Activated CD4-positive, alpha-beta memory T cell treated with anti-CD3 and anti-CD28 coated beads for 36 hours (primary cell): ENCODE measurements around the gene PMVK. TPM values are rescaled to one million over a fixed set of nuclear protein-coding genes. Genes with fewer than 3 reads are reported as not detected.
"Not testable (repeated sequence)": the region's sequence is repeated elsewhere in the genome, so short reads cannot be mapped to it uniquely, and the experiment has no call there.

Source experiments
- CTCF ChIA-PET: fragments of 350-600 bp; sonication (Branson Sonifier 250); formaldehyde crosslinking; loops from one replicate; lab custom pipeline; 2021; ENCODE audit warnings: antibody characterized with exemption, inconsistent platforms; lab: Charles Lee
- POLR2A ChIA-PET: fragments of 350-600 bp; sonication (Branson Sonifier 250); formaldehyde crosslinking; loops from one replicate; lab custom pipeline; 2021; ENCODE audit warnings: antibody characterized with exemption; lab: Charles Lee
- DNase-seq: peaks from one replicate; pipeline ENCODE4 v3.0.0-alpha.2; 2020
- H3K27ac Mint-ChIP-seq: one replicate; pipeline ENCODE4 v1.8.0; 2021; ENCODE audit warnings: mixed read lengths
- H3K27me3 Mint-ChIP-seq: one replicate; pipeline ENCODE4 v1.8.0; 2021; ENCODE audit warnings: mixed read lengths
- H3K36me3 Mint-ChIP-seq: one replicate; pipeline ENCODE4 v1.8.0; 2021; ENCODE audit warnings: mixed read lengths
- H3K4me1 Mint-ChIP-seq: one replicate; pipeline ENCODE4 v1.8.0; 2021; ENCODE audit warnings: low read depth, mixed read lengths
- H3K4me3 Mint-ChIP-seq: one replicate; pipeline ENCODE4 v1.8.0; 2021; ENCODE audit warnings: mild to moderate bottlenecking, mixed read lengths
- H3K9me3 Mint-ChIP-seq: one replicate; pipeline ENCODE4 v1.8.0; 2021; ENCODE audit warnings: mixed read lengths
- intact Hi-C: fragments of 100-400 bp; cut with micrococcal nuclease; formaldehyde crosslinking; loops from one replicate; pipeline ENCODE4 v1.15.1; 2023
- total RNA-seq, 2 experiments: library from RNA; stranded (reverse); gene quantifications; one replicate each; pipeline ENCODE4 v1.2.3, GENCODE V29; 2021

The PMVK gene
- 10 to 100 TPM; 51.2 to 54.0 TPM for total RNA-seq

DNA sequence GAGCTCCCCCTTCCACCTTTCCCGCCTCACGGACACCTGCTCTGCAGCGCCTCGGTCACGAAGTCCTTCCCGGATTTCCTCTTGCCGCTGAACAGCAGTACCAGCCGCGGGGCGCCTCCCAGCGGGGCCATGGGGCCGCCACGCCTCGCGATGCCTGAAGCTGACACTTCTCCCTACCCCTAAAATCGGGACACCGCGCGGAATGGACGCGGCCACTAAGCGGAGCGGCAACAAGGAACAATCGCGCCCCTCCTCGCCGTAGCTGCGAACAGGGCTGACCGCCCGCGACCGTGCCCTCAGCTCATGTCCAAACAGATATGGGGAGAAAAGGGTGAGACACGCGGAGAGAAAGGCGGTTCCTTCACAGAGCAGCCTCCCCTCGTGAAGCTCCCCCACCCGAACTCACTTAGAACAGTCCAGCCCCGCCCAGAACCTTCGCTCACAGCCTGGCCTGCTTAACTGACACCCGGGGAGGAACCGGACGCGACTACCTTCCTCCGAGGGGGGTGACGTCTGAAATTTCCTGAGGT lies at the start of gene PMVK:
Gene PMVK, minus strand, starts transcription at position 165 of the 530 bp plus-strand sequence. Its CDS starts 34 bp downstream, at position 131.
- Mint-ChIP-seq H3K9me3 (no peaks in the 10 kb centered on the region), H3K4me1 (peaks cover 55% of the 10 kb centered on the region), H3K36me3 (peaks cover 5% of the 10 kb centered on the region), H3K27ac (peak within 1 kb of the TSS; percentile 96), H3K4me3 (peak within 1 kb of the TSS; percentile 90), H3K27me3 (no peaks in the 10 kb centered on the region)
- peak; percentile 96 for DNase-seq
- POLR2A ChIA-PET: interaction anchor here (0.5 to 3.1 kb wide), 20 partner anchors 10 to 595 kb away, joined by 3 to 20 read pairs (median 4); partner anchors contain the start of genes ADAM15, CKS1B, EFNA4 and FLAD1
- intact Hi-C loops: loop anchor here (1.0 to 5.0 kb wide), 8 partner anchors 19 to 377 kb away; partner anchors contain the start of genes ADAR, CKS1B, EFNA4 and ZBTB7B
- CTCF ChIA-PET: interaction anchor here (0.7 to 3.5 kb wide), 29 partner anchors 9 to 376 kb away, joined by 3 to 17 read pairs (median 4); partner anchors contain the start of genes ADAM15, EFNA4, FLAD1 and PBXIP1

DNA sequence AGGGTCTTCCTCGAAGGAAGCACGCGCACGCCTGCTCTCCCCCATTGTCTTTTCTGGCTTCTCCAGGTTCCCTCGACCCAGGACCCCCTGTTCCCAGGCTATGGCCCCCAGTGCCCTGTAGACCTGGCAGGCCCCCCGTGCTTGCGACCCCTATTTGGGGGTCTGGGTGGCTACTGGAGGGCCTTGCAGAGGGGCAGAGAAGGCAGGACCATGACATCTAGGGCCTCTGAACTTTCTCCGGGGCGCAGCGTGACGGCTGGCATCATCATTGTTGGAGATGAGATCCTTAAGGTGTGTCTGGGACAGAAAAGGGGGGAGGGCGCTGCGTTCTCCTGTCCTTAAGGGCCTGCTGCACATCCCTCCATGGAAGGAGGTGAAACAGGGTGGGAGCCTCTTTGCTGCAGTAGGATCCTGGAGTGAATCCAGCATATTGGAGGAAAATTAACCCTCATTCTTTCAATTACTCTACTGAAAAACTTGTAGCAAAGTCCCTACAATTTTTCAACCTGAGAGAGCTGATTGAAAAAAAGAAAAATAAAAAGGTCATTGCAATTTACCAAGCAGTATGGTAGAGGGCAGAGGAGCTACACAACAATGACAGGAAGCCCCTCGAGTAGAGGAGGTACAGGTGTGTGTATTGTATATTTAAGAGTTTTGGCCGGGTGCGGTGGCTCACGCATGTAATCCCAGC lies 47.4 kb upstream of the PMVK start:
- POLR2A ChIA-PET: interaction anchor here (0.7 to 2.7 kb wide), 15 partner anchors 10 to 281 kb away, joined by 3 to 27 read pairs (median 6); partner anchors contain the start of genes CKS1B, LENEP, PMVK and PYGO2
- CTCF ChIA-PET: interaction anchor here (0.9 to 4.4 kb wide), 18 partner anchors 9 to 108 kb away, joined by 3 to 82 read pairs (median 6); partner anchors contain the start of genes ADAM15, CKS1B, LENEP and PBXIP1
- intact Hi-C loops: loop anchor here (1.0 to 5.0 kb wide), 5 partner anchors 10 to 100 kb away; partner anchors contain the start of genes CKS1B and EFNA4
- Mint-ChIP-seq H3K4me3 (no peak overlapping the region), H3K27me3 (no peaks in the 10 kb centered on the region), H3K9me3 (no peaks in the 10 kb centered on the region), H3K4me1 (peaks cover 22% of the 10 kb centered on the region), H3K36me3 (peaks cover 22% of the 10 kb centered on the region), H3K27ac (no peak overlapping the region)
- peak; percentile 36 for DNase-seq

DNA sequence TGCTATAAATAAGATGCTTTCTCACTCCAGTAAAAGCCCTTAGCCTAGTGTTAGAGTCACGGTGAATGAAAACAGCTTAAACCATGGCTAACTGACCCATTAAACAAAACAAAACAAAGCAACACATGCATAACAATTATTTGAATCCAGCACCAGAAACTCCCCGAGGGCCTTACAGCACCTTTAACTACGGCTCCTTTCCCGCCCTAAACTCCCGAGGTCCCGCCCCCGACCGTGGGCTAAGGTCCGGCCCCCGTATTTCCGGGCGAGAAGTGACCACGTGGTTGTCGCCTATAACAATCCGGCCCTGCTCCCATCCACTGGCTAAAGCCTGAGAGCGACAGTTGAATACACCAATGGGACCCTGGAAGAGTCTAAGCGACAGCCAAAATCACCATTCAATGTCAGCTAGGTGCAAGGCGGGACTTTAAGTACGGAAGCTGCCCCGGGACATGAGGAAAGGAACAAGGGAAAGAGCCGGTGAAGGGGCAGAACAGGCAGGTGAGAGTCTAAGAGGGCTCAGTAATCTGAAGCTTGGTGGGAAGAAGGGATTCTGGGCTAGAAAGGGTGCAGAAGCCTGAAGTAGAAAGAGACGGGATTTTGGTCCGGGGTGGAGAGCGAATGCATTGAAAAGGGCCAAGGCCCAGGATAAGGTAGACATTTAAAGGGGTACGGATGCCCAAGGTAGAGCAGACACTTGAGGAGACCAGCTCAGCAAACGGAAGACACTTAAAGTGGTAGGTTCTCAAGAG lies 46.6 kb upstream of the PMVK start, which contains the start of gene FLAD1:
Gene FLAD1, plus strand, starts transcription at position 448 of the 752 bp plus-strand sequence. CDS start 351 bp downstream, outside the sequence.
- H3K27ac Mint-ChIP-seq: no peak within 1 kb of the TSS
- peaks cover 17% of the 10 kb centered on the region for H3K36me3 Mint-ChIP-seq
- H3K9me3 Mint-ChIP-seq: no peaks in the 10 kb centered on the region

DNA sequence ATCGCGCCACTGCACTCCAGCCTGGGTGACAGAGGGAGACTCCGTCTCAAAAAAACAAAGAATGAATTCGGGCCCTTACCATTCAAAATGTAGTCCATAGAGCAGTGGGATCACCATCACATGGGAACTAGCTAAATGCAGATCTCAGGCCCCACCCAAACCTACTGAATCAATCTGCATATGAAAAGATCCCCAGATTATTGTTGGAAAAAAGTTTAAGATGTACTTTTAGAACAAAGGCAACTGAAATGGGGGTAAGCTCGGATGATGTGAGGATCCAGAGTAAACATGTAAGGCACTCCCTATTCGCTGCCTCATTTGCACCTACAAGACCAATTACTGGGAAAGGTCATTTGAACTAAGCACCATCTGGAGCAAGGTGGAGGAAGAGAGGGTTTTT lies 45.8 kb upstream of the PMVK start:
- Mint-ChIP-seq H3K4me1 (peaks cover 13% of the 10 kb centered on the region), H3K36me3 (peaks cover 24% of the 10 kb centered on the region), H3K27ac (no peak overlapping the region), H3K4me3 (no peak overlapping the region), H3K27me3 (no peaks in the 10 kb centered on the region), H3K9me3 (no peaks in the 10 kb centered on the region)
- ChIA-PET POLR2A (interaction anchor here (1.0 to 2.7 kb wide), 8 partner anchors 8 to 42 kb away, joined by 3 to 27 read pairs (median 6); partner anchors contain the start of genes CKS1B and LENEP), CTCF (interaction anchor here (1.0 to 4.4 kb wide), 8 partner anchors 8 to 103 kb away, joined by 3 to 82 read pairs (median 8); partner anchors contain the start of gene CKS1B)
- intact Hi-C loops: loop anchor here (5.0 kb wide), 1 partner anchor 80 kb away; the partner anchor contains the start of gene EFNA4
- no peak for DNase-seq

More for the DNA sequence above, 46.6 kb upstream of the PMVK start, which contains the start of gene FLAD1:
- intact Hi-C loops: loop anchor here (1.0 to 5.0 kb wide), 5 partner anchors 9 to 101 kb away; partner anchors contain the start of genes CKS1B and EFNA4
- POLR2A ChIA-PET: interaction anchor here (0.9 to 2.7 kb wide), 13 partner anchors 9 to 47 kb away, joined by 3 to 27 read pairs (median 6); partner anchors contain the start of genes CKS1B, LENEP, PMVK and PYGO2
- H3K4me3 Mint-ChIP-seq: no peak within 1 kb of the TSS
- CTCF ChIA-PET: interaction anchor here (0.9 to 4.4 kb wide), 17 partner anchors 9 to 102 kb away, joined by 3 to 82 read pairs (median 6); partner anchors contain the start of genes ADAM15, CKS1B, LENEP and PBXIP1
- no peaks in the 10 kb centered on the region for H3K27me3 Mint-ChIP-seq
- DNase-seq: peak; percentile 98
- peaks cover 14% of the 10 kb centered on the region for H3K4me1 Mint-ChIP-seq

DNA sequence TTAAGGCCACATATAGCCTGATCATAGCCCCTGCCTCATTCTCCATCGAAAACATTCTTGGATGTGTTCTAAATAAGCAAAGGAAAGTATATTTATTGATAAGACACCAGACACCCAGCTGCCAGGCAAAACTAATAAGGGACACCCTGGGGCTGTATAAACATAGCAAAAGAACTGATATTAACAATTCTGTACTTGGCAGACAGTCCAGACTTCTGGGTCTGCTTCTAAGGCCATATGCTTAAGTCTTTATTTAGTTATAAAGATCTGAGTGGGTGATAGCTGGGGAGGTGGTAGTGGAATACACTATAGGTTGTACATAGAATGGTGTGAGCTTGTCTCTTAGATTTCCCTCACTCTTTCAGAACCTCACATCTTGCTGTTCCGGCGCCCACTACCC lies 41.8 kb upstream of the PMVK start:
- ChIA-PET CTCF (interaction anchor here (0.6 to 12.9 kb wide), 3 partner anchors 19 to 73 kb away, joined by 4 to 80 read pairs (median 11); no protein-coding TSS in a partner anchor), POLR2A (no interaction called here)
- intact Hi-C loops: no loop called here
- Mint-ChIP-seq H3K27me3 (no peaks in the 10 kb centered on the region), H3K27ac (no peak overlapping the region), H3K36me3 (peaks cover 23% of the 10 kb centered on the region), H3K4me3 (no peak overlapping the region), H3K4me1 (peaks cover 5% of the 10 kb centered on the region), H3K9me3 (no peaks in the 10 kb centered on the region)
- DNase-seq: no peak

DNA sequence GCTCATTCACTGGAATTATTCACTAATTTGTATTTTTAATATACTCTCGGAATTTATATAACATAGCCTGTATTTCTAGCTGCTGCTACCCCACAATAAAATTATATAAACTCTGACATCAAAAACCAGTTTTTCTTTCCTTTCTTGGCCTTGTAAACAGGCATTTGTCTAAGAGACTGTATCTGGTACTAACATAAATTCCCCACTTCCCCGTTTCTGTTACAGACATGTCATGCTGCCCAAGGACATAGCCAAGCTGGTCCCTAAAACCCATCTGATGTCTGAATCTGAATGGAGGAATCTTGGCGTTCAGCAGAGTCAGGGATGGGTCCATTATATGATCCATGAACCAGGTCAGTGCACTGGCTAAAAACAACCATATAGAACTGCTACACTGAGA lies 41.2 kb upstream of the PMVK start:
- H3K4me3 Mint-ChIP-seq, POLR2A ChIA-PET, H3K9me3 Mint-ChIP-seq, H3K27ac Mint-ChIP-seq, intact Hi-C loops, H3K4me1 Mint-ChIP-seq, DNase-seq, H3K27me3 Mint-ChIP-seq: not testable (repeated sequence)
- CTCF ChIA-PET: interaction anchor here (0.6 to 12.9 kb wide), 2 partner anchors 20 to 74 kb away, joined by 4 to 80 read pairs; no protein-coding TSS in a partner anchor
- H3K36me3 Mint-ChIP-seq: peaks cover 23% of the 10 kb centered on the region

DNA sequence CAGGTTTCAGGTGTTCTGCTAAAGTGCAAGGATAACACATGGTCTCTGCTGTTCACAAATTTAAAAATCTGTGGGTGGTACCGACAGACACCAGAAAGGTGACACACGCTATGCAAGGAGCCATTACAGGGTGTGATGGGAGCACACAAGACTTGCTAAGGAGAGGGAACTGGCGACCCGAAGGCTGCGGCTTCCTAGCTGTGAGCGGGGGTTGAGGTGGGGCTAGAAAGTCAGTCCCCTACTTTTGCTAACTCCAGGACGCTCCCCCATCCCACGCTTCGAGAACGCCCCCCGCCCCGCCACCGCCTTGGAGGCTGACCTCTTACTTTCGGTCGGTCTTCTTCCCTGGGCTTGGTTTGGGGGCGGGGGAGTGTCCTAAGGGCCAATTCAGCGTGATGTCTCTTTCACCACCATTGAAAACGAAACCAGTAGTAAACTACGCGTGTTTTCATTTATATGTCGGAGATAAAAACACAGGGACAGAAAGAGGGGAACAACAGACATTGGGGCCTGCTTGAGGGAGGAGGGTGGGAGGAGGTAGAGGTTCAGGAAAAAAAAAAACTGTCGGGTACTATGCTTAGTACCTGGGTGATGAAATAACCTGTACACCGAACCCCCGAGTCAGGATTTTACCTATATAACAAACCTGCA lies 39.0 kb upstream of the PMVK start:
- Mint-ChIP-seq H3K36me3 (peaks cover 20% of the 10 kb centered on the region), H3K9me3 (no peaks in the 10 kb centered on the region)
- intact Hi-C loops: loop anchor here (2.0 kb wide), 1 partner anchor 109 kb away; no protein-coding TSS in a partner anchor

DNA sequence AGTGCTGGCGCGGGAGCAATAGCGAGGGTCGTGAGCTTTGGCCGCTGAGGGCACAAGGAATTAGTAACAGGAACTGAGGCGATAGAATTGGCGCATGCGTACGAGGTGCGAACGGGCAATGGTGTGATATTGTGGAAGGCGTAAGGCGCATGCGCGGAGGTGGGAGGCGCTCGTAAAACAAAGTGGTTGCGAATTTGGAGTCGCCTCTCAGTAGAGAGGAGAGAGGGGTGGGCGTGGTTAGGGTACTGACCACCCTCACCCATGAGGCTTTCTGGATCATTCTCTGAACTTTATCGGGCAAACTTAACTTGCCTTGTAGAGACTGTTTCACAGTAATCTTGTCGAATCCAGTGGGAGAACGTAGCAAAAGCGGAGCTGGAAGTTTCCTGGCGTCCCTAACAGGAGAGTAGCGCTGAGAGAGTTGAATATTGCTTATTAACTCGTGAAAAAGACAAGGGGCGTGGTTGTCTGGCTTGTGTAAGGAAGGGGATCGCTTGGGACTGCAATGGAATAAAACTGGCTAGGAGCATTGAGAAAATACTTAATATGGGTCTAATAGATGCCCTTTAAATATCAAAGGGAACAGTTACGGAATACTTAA lies 38.4 kb upstream of the PMVK start:
- Mint-ChIP-seq H3K27me3 (no peaks in the 10 kb centered on the region), H3K9me3 (no peaks in the 10 kb centered on the region), H3K4me3 (no peak overlapping the region), H3K27ac (no peak overlapping the region), H3K4me1 (peaks cover 25% of the 10 kb centered on the region), H3K36me3 (peaks cover 20% of the 10 kb centered on the region)
- POLR2A ChIA-PET: interaction anchor here (1.0 to 3.2 kb wide), 12 partner anchors 9 to 415 kb away, joined by 3 to 27 read pairs (median 7); partner anchors contain the start of genes FLAD1, LENEP, PBXIP1 and PMVK
- intact Hi-C loops: loop anchor here (1.0 to 2.0 kb wide), 8 partner anchors 8 to 417 kb away; partner anchors contain the start of genes ADAM15, FLAD1, PYGO2 and UBE2Q1
- CTCF ChIA-PET: interaction anchor here (0.9 to 12.9 kb wide), 9 partner anchors 9 to 98 kb away, joined by 3 to 80 read pairs (median 11); partner anchors contain the start of genes ADAM15, FLAD1 and PYGO2
- peak; percentile 97 for DNase-seq

More for the DNA sequence above, 39.0 kb upstream of the PMVK start:
- CTCF ChIA-PET: interaction anchor here (1.0 to 12.9 kb wide), 5 partner anchors 8 to 76 kb away, joined by 5 to 80 read pairs (median 20); partner anchors contain the start of genes ADAM15, FLAD1 and PYGO2
- DNase-seq: peak; percentile 73
- H3K4me1 Mint-ChIP-seq: peaks cover 25% of the 10 kb centered on the region
- H3K27ac Mint-ChIP-seq: no peak overlapping the region
- no peaks in the 10 kb centered on the region for H3K27me3 Mint-ChIP-seq
- H3K4me3 Mint-ChIP-seq: no peak overlapping the region
- POLR2A ChIA-PET: interaction anchor here (1.1 to 3.2 kb wide), 7 partner anchors 8 to 32 kb away, joined by 3 to 27 read pairs (median 4); partner anchors contain the start of genes FLAD1, LENEP and PYGO2

DNA sequence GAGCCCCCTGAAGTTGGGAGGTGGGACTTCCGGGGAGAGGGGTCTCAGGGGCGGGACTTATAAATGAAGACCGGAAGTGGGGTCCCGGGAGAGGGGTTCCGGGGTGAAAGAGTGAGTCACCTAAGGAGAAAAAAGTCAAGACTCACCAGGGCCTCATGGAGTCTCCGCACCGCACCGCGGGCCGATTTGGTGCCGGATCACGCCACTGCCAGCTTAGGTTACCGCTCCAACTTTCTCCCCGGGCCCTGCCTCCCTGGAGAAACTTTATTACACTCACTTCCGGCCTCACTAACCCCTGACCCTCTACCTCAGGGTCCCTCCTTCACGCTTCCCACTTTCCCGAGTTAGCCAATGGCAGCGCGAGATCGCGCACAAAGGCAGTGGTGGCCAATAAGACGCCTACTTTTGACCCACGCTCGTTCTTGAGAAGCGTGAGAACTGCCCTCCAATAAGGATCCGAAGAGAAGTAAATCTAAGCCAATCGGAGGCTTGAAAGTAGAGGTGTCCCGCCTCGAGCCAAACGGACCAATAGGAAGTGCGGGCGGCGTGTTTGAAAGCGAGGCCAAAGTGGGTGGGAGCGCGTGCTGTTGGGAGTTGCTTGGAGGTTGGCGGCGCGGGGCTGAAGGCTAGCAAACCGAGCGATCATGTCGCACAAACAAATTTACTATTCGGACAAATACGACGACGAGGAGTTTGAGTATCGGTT lies 37.7 kb upstream of the PMVK start, which contains the start of gene CKS1B:
Gene CKS1B, plus strand, starts transcription at position 580 of the 706 bp plus-strand sequence. Its CDS starts 65 bp downstream, at position 645.
- peak; percentile 98 for DNase-seq
- Mint-ChIP-seq H3K9me3 (no peaks in the 10 kb centered on the region), H3K4me1 (peaks cover 30% of the 10 kb centered on the region), H3K27me3 (no peaks in the 10 kb centered on the region), H3K36me3 (peaks cover 17% of the 10 kb centered on the region), H3K4me3 (no peak within 1 kb of the TSS), H3K27ac (no peak within 1 kb of the TSS)
- ChIA-PET POLR2A (interaction anchor here (0.9 to 3.2 kb wide), 13 partner anchors 9 to 414 kb away, joined by 3 to 27 read pairs (median 6); partner anchors contain the start of genes FLAD1, LENEP, PBXIP1 and PMVK), CTCF (interaction anchor here (0.9 to 12.9 kb wide), 12 partner anchors 9 to 111 kb away, joined by 3 to 80 read pairs (median 8); partner anchors contain the start of genes ADAM15, FLAD1, PBXIP1 and PYGO2)
- intact Hi-C loops: loop anchor here (1.0 to 2.0 kb wide), 8 partner anchors 9 to 416 kb away; partner anchors contain the start of genes ADAM15, FLAD1, PYGO2 and UBE2Q1
